Naive B cell (primary cell): Measurements from ENCODE around the gene NAT10. TPM values are rescaled to one million over a fixed set of nuclear protein-coding genes. Genes with fewer than 3 reads are reported as not detected.
A peak's percentile ranks its signal among the peaks of the same experiment; 100 is the strongest.
"Not testable (repeated sequence)": the region's sequence is repeated elsewhere in the genome, so short reads cannot be mapped to it uniquely, and the experiment has no call there.

ENCODE experiments used
- ATAC-seq, 2 donors: fragments of 150-1000 bp; cut with Tn5 transposase; 2 replicates each; pipeline ENCODE4 v1.10.0; 2021; ENCODE audit warnings: low read depth in 2 of 2, mild to moderate bottlenecking in 2 of 2, moderate library complexity in 2 of 2
- DNase-seq: peaks from one replicate; pipeline ENCODE4 v3.0.0; 2022
- H3K27ac Mint-ChIP-seq, 6 donors: one replicate each; pipeline ENCODE4 v1.8.0; 2020 to 2022; ENCODE audit warnings: mild to moderate bottlenecking in 6 of 6, mixed read lengths in 6 of 6, moderate library complexity in 5 of 6, inconsistent platforms in 2 of 6
- H3K27me3 Mint-ChIP-seq, 3 donors: one replicate each; pipeline ENCODE4 v1.8.0; 2021 to 2022; ENCODE audit warnings: mixed read lengths in 3 of 3, mild to moderate bottlenecking in 1 of 3
- H3K36me3 Mint-ChIP-seq, 2 donors: one replicate each; pipeline ENCODE4 v1.8.0; 2020 to 2022; ENCODE audit warnings: mixed read lengths in 2 of 2, inconsistent platforms in 1 of 2, mild to moderate bottlenecking in 1 of 2
- H3K4me1 Mint-ChIP-seq, 3 donors: one replicate each; pipeline ENCODE4 v1.8.0; 2020 to 2022; ENCODE audit warnings: mixed read lengths in 3 of 3, inconsistent platforms in 1 of 3, mild to moderate bottlenecking in 1 of 3, moderate library complexity in 1 of 3
- H3K4me3 Mint-ChIP-seq, 8 donors: one replicate each; pipeline ENCODE4 v1.8.0; 2020 to 2022; ENCODE audit warnings: mild to moderate bottlenecking in 8 of 8, mixed read lengths in 8 of 8, moderate library complexity in 8 of 8, inconsistent platforms in 2 of 8
- H3K9me3 Mint-ChIP-seq, 7 donors: one replicate each; pipeline ENCODE4 v1.8.0; 2020 to 2022; ENCODE audit warnings: mixed read lengths in 7 of 7, mild to moderate bottlenecking in 5 of 7, inconsistent platforms in 2 of 7, moderate library complexity in 1 of 7
- polyA plus RNA-seq, 6 donors: library from polyadenylated mRNA; unstranded; fragments of 300-500 nt; fragmentation: Illumina TruSeq; gene quantifications; one replicate each; pipeline ENCODE4 v1.2.3, GENCODE V29; 2021; ENCODE audit warnings: low read depth in 6 of 6

NAT10 gene
- polyA plus RNA-seq, 6 donors from 2014 or later, result 12.1 to 43.8 (median 33.8) TPM

DNA sequence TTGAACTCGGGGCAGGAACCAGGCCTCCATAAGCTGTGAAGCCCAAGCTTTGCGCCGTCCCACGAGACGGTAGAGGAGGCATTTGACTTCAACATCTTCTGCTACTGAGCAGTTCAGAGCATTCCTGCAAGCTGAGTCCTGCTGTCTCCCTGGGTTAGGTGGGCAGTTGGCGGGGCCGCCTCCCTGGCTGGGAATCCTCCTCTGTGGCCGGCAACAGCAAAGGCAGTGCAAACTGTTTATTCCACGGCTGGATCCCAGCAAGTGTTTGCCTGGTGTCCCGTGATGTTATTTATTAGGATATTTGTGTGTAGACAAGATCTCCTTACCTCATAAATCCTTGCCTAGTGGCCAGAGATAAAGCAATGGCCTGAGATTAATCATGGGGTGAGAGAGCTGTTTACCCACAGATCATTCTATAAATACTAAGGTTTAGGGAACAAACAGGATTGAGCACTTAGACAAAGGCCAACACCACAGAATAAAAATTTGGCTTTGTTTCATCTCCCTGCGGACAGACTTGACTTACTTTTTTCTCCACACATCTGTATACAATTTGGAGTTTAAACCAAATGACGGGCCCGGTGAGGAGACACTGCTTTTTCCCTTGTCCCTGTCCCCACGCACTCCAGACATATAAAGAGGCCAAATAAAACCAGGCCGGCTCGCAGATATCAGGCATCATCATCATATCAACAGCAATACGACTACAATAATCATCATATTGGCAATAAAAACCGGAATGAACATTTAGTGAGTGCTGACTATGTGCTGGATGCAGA lies 63.4 kb downstream of the NAT10 start:
- ATAC-seq (no peak), DNase-seq (no peak)
- H3K36me3 Mint-ChIP-seq, result no peaks in the 10 kb centered on the region
- no peak overlapping the region for H3K4me3 Mint-ChIP-seq
- peaks cover 0 to 3% (median 2%) of the 10 kb centered on the region in 3 donors for H3K4me1 Mint-ChIP-seq
- H3K9me3 Mint-ChIP-seq, result no peaks in the 10 kb centered on the region
- no peak overlapping the region for H3K27ac Mint-ChIP-seq
- peaks cover 0 to 35% (median 4%) of the 10 kb centered on the region in 3 donors for H3K27me3 Mint-ChIP-seq

DNA sequence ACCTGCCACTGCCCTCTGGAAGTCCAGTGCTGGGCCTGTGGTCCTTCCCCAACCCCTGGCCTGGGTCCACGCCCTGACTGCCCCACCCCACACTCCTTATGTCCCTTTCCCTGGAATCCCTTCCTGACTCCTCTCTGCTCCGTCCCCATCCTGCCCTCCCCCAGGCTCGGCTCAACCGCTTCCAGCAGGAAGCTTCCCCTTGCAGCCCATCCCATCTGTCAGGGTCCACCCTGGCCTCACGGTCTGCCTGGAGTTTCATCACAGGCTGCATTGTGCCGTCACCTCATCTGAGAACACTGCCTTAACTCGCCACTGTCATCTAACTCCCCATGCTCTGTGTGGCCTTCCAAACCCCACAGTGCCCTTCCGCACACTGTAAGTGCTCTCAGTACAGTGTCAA lies 64.3 kb downstream of the NAT10 start:
- H3K27me3 Mint-ChIP-seq, result peaks cover 0 to 35% (median 4%) of the 10 kb centered on the region in 3 donors
- H3K4me1 Mint-ChIP-seq, result peaks cover 2 to 8% (median 8%) of the 10 kb centered on the region in 3 donors
- no peaks in the 10 kb centered on the region for H3K36me3 Mint-ChIP-seq
- DNase-seq (no peak), ATAC-seq (no peak)
- no peaks in the 10 kb centered on the region for H3K9me3 Mint-ChIP-seq
- peak overlapping the region in 1 of 6 donors; percentile 32 for H3K27ac Mint-ChIP-seq
- no peak overlapping the region for H3K4me3 Mint-ChIP-seq

DNA sequence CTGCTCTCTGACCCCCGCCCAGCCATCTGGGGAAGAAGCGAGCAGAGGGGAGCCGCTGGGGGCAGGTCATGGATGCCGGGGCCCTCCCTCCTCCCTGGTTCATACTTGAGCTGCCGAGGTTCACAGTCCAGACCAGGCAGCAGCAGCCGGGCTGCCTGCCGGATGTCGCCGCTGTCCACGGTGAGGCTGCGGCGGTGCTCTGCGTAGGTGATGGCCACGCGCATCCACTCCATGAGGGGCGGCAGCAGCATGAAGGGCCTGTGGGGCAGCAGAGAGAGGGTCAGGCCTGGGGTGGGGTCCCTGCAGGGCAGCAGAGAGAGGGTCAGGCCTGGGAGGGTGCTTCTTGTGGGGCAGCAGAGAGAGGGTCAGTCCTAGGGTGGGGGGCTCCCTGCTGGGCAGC lies 67.6 kb downstream of the NAT10 start:
- Mint-ChIP-seq H3K9me3 (no peaks in the 10 kb centered on the region), H3K27ac (no peak overlapping the region), H3K4me3 (peak overlapping the region in 1 of 8 donors; percentile 29), H3K27me3 (peaks cover 0 to 35% (median 4%) of the 10 kb centered on the region in 3 donors), H3K36me3 (no peaks in the 10 kb centered on the region), H3K4me1 (peaks cover 5 to 12% (median 8%) of the 10 kb centered on the region in 3 donors)
- ATAC-seq (no peak), DNase-seq (no peak)

DNA sequence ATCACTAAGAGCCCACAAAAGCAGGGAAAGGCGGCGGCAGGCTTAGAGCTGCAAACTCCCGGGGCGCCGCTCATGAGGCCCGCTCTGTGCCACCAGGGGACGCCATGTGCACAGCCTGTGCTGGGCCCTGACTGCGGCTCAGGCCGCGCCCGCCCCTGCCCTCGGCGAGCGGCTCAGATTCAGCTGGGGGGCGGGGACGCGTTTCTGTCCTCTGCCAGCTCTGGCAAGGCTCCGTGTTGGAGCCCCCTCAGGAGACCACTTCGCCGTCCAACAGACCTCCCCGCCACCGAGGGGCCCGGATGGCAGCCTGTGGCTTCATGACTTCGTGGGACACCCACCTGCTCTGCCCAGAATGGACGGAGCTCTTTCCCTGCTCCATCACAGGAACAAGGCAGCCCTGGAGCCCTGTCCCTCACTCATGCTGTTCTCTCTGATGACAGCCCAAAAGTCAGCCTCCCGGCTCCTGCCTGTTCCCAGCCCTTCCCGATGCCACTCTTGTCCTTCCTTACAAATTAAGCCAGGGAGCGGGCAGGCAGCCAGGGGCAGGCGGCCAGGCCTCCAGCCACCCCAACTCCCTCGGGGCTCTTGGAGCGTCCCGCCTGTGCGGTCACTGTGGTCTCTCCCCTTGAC lies 69.1 kb downstream of the NAT10 start:
- H3K27ac Mint-ChIP-seq, result no peak overlapping the region
- no peaks in the 10 kb centered on the region for H3K9me3 Mint-ChIP-seq
- peaks cover 5 to 12% (median 8%) of the 10 kb centered on the region in 3 donors for H3K4me1 Mint-ChIP-seq
- peak overlapping the region in 6 of 8 donors; percentile 15 to 87 (median 57) for H3K4me3 Mint-ChIP-seq
- ATAC-seq, result peak; percentile 99 to 100
- peaks cover 0 to 25% (median 0%) of the 10 kb centered on the region in 3 donors for H3K27me3 Mint-ChIP-seq
- peak; percentile 67 for DNase-seq
- no peaks in the 10 kb centered on the region for H3K36me3 Mint-ChIP-seq

DNA sequence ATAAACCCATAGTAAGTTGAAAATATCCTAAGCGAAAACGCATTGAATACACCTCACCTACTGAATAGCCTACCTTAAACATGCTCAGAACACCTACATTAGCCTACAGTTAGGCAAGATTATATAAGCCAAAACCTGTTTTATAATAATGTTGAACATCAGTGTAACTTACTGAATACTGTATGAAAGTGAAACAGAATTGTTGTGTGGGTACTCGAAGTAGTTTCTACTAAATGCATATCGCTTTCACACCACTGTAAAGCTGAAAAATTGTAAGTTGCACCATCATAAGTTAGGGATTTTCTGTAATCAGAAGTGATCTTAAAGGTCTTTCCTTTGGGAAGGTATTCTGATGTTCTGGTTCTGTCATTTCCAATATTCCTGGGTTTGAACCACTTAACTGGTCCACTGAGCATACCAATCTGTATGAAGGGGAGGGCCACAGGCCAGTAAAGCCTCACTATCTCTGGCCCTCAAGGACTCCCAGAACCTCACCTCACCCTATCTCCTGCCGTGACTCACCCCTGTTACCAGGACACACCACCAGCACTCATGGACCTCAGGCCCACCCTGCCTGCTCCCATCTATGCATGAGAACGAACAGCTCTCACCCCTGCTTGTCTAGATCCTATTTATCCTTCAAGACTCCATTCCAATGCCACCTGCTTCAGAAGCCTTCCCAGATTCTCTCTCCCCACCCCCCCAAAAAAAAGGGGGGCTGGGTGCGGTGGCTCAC lies 70.0 kb downstream of the NAT10 start:
- Mint-ChIP-seq H3K9me3 (no peaks in the 10 kb centered on the region), H3K4me3 (no peak overlapping the region), H3K36me3 (no peaks in the 10 kb centered on the region), H3K4me1 (peaks cover 5 to 12% (median 8%) of the 10 kb centered on the region in 3 donors), H3K27ac (no peak overlapping the region), H3K27me3 (peaks cover 0 to 21% (median 0%) of the 10 kb centered on the region in 3 donors)
- no peak for ATAC-seq
- DNase-seq, result no peak

DNA sequence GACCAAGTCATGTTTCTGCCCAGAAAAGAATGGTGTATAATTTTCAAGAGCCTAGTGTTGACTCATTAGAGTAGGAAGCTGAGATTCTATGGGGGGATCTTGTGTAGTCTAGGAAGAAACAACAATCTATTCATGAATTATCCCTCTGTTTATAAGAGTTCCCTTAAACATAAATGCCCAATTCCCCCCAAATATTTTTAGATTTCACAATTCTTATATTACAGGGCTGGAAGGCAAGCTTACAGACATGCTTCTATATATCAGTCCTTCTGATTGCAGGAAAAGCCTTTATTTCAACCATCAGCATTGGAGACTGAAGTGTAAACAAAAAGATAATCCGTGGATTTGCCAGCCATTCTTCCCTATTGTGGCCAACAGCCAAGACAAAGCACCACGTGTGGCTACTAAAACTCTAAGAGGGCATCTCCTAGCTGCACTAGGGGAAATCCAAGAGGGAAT lies 71.4 kb downstream of the NAT10 start:
- Mint-ChIP-seq H3K4me1 (peaks cover 5 to 12% (median 8%) of the 10 kb centered on the region in 3 donors), H3K27ac (no peak overlapping the region), H3K27me3 (peaks cover 0 to 14% (median 0%) of the 10 kb centered on the region in 3 donors), H3K9me3 (no peaks in the 10 kb centered on the region), H3K4me3 (no peak overlapping the region), H3K36me3 (no peaks in the 10 kb centered on the region)
- DNase-seq (no peak), ATAC-seq (no peak)

DNA sequence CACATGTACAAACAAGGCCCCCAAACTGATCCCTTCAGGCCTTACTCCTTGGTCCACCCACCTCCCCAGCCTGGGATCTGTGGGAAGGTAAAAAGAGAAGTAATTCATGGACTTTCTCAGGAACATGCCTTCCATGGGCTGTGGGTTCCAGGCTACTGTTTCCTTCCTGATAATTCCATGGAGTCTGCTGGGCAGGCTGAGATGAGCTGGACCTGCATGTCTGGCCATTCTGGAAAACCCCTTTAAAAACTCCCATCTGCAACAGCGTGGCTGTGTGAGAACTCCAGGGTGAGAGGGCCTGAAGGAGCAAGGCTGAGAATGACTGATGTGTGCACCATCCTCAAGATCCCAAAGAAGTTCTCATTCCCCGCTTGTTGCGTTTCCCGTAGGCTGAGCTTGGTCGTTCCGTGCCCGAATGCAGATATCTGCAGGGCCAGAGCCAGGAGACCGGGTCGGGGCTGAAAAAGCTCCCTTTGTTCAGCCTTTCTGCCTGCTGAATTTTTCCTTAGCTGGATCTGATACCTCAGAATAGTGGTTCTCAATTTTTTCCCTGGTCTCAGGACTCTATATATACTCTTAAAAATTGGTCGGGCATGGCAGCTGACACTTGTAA lies 72.9 kb downstream of the NAT10 start:
- Mint-ChIP-seq H3K4me3 (no peak overlapping the region), H3K4me1 (peaks cover 5 to 12% (median 8%) of the 10 kb centered on the region in 3 donors), H3K9me3 (no peaks in the 10 kb centered on the region), H3K27me3 (peaks cover 0 to 4% (median 0%) of the 10 kb centered on the region in 3 donors), H3K36me3 (no peaks in the 10 kb centered on the region), H3K27ac (no peak overlapping the region)
- ATAC-seq (no peak), DNase-seq (no peak)

DNA sequence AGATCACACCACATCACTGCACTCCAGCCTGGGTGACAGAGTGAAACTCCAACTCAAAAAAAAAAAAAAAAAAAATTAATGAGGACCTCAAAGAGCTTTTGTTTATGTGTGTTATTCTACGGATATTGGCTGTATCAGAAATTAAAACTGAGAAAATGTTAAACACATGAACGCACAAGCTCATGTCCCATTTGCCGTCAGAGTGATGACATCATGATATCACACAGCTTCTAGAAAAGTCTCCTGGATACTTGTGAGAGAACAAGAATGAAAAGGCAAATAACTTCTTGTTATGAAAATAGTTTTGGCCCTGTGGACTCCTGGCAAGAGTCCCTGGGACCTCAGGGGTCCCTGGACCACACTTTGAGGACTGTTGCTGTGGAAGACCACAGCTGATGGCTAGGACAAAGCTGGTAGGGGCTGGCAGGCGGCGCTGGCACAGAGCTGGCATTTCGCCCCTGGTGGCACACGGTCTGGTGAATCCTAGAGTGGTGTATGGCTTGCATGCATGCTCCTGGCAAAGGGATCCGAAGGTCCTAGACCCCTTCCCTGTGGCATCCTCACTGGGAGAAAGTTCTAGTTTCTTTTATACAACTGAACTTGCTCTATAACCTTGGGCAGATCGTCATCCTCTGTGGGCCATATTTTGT lies 73.7 kb downstream of the NAT10 start:
- Mint-ChIP-seq H3K4me3 (no peak overlapping the region), H3K27ac (no peak overlapping the region), H3K4me1 (peaks cover 2 to 6% (median 5%) of the 10 kb centered on the region in 3 donors), H3K27me3 (no peaks in the 10 kb centered on the region), H3K36me3 (no peaks in the 10 kb centered on the region), H3K9me3 (no peaks in the 10 kb centered on the region)
- DNase-seq, result no peak
- ATAC-seq, result no peak

DNA sequence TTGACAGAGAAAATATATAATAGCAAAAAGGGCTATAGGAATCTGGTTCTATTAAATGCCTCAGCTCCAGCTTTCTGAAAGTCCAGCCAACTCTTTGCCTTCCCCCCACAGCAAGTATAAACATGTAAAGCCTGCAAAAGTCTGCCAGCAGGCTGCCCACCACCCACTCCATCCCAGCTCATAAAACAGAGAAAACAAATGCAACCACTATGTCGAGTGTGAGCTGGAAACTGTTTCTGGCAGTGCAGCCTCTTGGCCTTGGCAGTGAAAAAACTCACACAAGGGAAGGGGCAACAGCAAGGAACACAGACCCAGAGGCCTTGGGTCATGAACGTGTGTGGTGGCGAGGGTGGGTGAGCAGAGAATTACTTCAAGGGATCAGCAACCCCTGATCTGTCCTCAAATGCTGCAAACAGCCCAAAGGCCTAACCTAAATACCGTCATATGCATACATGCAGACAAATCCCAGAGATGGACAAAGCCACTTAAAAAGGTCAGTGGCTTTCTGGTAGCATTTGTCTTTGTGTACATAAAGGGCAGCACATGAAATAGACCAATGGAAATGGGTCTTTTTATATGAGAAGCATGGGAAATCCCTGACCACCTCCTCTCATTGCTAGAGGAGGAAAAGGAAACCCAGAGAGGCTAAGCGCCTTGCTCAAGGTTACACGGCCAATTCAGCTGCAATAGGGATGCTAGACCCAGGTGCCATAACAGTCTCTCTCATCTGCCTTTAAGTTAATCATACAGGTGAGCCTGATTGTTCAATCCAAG lies 74.8 kb downstream of the NAT10 start:
- Mint-ChIP-seq H3K4me3 (no peak overlapping the region), H3K36me3 (no peaks in the 10 kb centered on the region), H3K27ac (no peak overlapping the region), H3K4me1 (no peaks in the 10 kb centered on the region), H3K9me3 (no peaks in the 10 kb centered on the region), H3K27me3 (no peaks in the 10 kb centered on the region)
- DNase-seq, result no peak
- no peak for ATAC-seq

DNA sequence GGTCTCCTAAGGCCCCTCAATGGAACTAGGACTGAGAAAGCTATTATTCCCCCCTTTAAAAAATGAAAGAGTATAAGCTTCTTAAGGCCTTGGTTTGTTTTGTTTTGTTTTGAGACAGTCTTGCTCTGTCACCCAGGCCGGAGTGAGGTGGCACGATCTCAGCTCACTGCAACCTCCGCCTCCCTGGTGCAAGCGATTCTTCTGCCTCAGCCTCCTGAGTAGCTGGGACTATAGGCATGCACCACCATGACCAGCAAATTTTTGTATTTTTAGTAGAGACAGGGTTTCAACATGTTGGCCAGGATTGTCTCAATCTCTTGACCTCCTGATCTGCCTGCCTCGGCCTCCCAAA lies 75.4 kb downstream of the NAT10 start:
- not testable (repeated sequence) for ATAC-seq, H3K27ac Mint-ChIP-seq, H3K4me1 Mint-ChIP-seq

DNA sequence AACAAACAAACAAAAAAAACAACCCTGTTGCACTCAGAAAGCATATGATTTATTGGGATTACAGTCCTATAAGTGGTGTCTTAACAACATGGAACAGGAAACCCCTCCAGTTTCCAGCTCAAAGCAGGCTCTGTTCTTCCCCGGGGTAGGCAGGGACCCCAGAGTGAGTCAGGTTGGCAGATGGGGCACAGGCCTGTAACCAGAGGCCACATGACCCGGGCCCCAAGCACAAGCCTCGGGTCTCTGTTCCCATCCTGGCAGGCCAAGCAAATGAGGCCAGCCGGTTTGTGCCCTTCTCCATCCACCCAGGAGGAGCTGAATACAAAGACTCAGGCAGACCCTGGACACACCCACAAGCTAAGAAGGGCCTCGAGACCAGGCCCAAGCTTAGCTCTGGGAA lies 75.8 kb downstream of the NAT10 start:
- no peaks in the 10 kb centered on the region for H3K4me1 Mint-ChIP-seq
- H3K9me3 Mint-ChIP-seq, result no peaks in the 10 kb centered on the region
- ATAC-seq (no peak), DNase-seq (no peak)
- no peak overlapping the region for H3K4me3 Mint-ChIP-seq
- no peaks in the 10 kb centered on the region for H3K27me3 Mint-ChIP-seq
- H3K36me3 Mint-ChIP-seq, result no peaks in the 10 kb centered on the region
- H3K27ac Mint-ChIP-seq, result peak overlapping the region in 2 of 6 donors; percentile 33 to 44

More for the DNA sequence above, 75.4 kb downstream of the NAT10 start:
- DNase-seq, H3K9me3 Mint-ChIP-seq, H3K27me3 Mint-ChIP-seq, H3K4me3 Mint-ChIP-seq, H3K36me3 Mint-ChIP-seq: not testable (repeated sequence)

DNA sequence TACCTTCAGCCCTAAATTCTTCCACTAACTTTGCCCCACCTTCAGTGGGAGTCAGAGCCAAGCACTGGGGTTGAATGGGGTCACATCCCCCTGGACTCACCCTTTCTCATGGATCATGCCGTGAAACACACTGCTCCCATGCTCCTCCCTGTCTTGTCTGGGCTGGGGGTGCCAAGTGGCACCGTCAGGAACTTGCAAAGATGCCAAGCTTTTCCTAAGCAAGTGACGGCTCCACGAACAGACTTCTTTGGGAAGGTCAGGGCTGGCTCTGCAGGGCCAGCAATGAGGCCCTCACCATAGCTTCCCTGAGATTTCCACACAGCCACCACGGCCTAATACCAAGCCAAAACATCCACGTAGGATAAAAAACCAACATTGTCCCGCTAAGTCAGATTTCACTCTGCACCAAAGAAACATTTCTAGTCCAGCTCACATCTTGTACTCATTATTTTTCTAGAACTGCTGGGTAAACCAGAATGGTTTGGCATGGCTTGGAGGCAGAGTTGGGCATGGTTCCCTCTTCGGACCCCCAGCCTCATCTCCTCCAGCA lies 76.5 kb downstream of the NAT10 start:
- peak overlapping the region in 2 of 6 donors; percentile 13 to 44 for H3K27ac Mint-ChIP-seq
- no peaks in the 10 kb centered on the region for H3K4me1 Mint-ChIP-seq
- DNase-seq (no peak), ATAC-seq (no peak)
- H3K9me3 Mint-ChIP-seq, result no peaks in the 10 kb centered on the region
- H3K27me3 Mint-ChIP-seq, result no peaks in the 10 kb centered on the region
- H3K4me3 Mint-ChIP-seq, result peak overlapping the region in 1 of 8 donors; percentile 16
- no peaks in the 10 kb centered on the region for H3K36me3 Mint-ChIP-seq
